HG02840 (cell line): ENCODE data around the gene MACROD2.
"Not testable (repeated sequence)": the region's sequence is repeated elsewhere in the genome, so short reads cannot be mapped to it uniquely, and the experiment has no call there.

Source experiments
- ATAC-seq: cut with Tn5 transposase; IDR thresholded peaks from one replicate; pipeline ENCODE4 v1.9.1; 2021; ENCODE audit warnings: mild to moderate bottlenecking, moderate library complexity, moderate number of reproducible peaks; ENCODE audit not compliant: unreplicated experiment, low FRiP score

Gene MACROD2

DNA sequence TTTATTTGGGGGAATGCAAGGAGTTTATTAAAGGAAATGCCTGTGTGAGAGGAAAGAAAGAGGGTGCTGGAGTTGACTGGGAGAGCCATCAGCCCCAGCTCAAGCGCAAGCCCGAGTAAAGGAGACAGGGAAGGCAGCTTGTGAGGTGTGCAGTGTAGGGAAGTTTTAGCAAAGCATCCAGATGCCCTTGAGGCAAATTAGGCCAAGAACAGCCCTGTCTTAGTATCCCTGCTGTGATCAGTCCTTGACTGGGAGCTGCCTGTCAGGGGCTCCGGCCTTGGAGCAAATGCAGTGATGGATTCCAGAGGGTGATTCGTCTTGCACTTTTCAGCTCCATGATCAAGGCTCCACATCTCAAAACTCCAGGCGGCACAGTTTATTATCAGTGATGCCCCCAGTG is 2016.2 kb downstream of the MACROD2 start:
- ATAC-seq = no peak

DNA sequence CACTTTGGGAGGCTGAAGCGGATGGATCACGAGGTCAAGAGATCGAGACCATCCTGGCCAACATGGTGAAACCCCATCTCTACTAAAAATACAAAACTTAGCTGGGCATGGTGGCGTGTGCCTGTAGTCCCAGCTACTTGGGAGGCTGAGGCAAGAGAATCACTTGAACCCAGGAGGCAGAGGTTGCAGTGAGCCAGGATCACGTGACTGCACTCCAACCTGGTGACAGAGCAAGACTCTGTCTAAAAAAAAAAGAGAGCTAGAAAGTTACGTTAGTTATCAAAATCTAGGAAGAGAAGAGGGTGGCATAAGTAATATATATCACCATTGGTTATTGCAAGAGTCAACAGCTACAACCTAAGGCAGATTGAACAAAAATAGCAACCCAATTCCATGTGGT is 2017.6 kb downstream of the MACROD2 start:
- ATAC-seq = not testable (repeated sequence)

- ATAC-seq = no peak
Measured at GRCh38 chr20:16013631-16014030, 2018.3 kb downstream of the MACROD2 start.

- no peak for ATAC-seq
Measured at GRCh38 chr20:16014436-16014835, 2019.1 kb downstream of the MACROD2 start.

- ATAC-seq = no peak
Measured at GRCh38 chr20:16017656-16018055, 2022.3 kb downstream of the MACROD2 start.

- no peak for ATAC-seq
Measured at GRCh38 chr20:16018881-16019280, 2023.6 kb downstream of the MACROD2 start.

GRCh38 chr20:16020971-16021370 is 2025.7 kb downstream of the MACROD2 start:
- no peak for ATAC-seq

GRCh38 chr20:16025084-16025483 is 2029.8 kb downstream of the MACROD2 start:
- ATAC-seq = no peak

GRCh38 chr20:16027686-16028085 is 2032.4 kb downstream of the MACROD2 start:
- ATAC-seq = no peak

GRCh38 chr20:16028923-16029322 is 2033.6 kb downstream of the MACROD2 start:
- ATAC-seq = no peak

GRCh38 chr20:16030253-16030652 is 2034.9 kb downstream of the MACROD2 start:
- no peak for ATAC-seq

- ATAC-seq = no peak
Measured at GRCh38 chr20:16035576-16035975, 2040.3 kb downstream of the MACROD2 start.

- no peak for ATAC-seq
Measured at GRCh38 chr20:16036331-16036730, 2041.0 kb downstream of the MACROD2 start.

GRCh38 chr20:16040742-16041141 is 2045.4 kb downstream of the MACROD2 start:
- no peak for ATAC-seq

DNA sequence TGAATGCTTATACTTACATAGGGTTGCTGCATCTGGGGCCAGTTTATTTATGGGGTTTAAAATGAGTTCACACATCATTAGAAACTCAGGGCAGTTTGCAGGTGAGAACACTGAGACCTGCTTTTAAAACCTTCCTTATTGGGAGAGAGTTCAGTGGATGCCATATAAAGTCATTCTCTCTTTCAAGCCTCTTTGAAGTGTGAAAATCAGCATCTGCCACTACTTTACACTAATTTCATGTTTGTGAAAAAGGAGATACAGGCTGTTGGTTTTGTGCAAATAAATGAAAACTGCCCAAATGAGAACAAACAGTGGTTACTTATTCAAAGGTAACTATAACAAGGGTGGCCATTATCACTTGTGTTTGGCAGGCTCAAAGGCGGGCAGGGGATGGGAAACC is 2047.4 kb downstream of the MACROD2 start:
- ATAC-seq = no peak

DNA sequence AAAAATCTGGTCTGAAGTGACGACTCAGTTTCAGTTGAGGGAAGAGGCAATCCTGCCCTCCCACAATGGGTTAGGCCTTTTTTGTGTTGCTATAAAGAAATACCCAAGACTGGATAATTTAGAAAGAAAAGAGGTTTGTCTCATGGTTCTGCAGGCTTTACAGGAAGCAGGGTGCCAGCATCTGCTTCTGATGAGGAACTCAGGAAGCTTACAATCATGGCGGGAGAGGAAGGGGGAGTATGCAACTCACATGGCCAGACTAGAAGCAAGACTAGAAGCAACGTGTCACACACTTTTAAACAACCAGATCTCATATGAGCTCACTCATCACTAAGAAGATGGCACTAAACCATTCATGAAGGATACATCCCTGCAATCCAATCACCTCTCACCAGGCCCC is 2048.6 kb downstream of the MACROD2 start:
- ATAC-seq = no peak

- no peak for ATAC-seq
Measured at GRCh38 chr20:16048876-16049275, 2053.6 kb downstream of the MACROD2 start.

GRCh38 chr20:16049529-16050093 is 2054.3 kb downstream of the MACROD2 start:
- no peak for ATAC-seq

- no peak for ATAC-seq
Measured at GRCh38 chr20:16050366-16050765, 2055.1 kb downstream of the MACROD2 start.

- ATAC-seq = no peak
Measured at GRCh38 chr20:16051968-16052367, 2056.7 kb downstream of the MACROD2 start.

DNA sequence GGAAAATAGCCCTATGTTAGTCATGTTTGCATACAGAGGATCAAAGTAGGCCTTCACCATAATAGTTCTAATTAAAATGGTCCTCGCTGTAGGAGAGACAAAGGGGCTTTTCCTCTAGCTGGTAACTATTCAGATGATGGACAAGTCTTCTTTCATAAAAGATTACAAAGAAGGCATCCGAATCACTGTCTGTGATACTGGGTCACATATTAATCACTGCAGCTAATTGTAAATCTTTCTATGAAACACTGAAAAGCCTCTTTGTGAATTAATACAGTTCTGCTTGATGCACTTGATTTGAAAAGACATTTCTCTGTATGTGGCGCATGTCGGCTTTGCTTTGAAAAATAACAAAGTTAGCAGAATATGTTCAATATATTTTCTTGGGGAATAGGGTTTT is 2057.1 kb downstream of the MACROD2 start:
- no peak for ATAC-seq

- no peak for ATAC-seq
Measured at GRCh38 chr20:16054985-16055384, 2059.7 kb downstream of the MACROD2 start.

DNA sequence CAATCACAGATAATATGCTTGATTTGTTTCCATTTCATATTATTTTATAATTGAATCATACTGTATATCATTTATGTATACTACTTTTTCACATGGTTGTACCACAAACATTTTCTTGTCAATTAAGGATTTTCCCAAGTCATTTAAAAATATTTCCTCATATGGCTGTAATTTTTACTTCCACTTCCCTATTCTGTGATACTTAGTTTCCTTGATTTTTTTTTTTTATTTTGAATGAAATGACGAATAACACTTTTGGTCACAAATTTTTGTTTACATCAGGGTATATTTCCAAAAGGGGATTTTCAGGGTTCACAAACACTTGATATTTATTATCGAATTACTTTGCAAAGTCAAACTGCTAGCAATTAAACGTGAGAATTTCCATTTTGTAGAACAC is 2062.3 kb downstream of the MACROD2 start:
- ATAC-seq = no peak
